ENCODE data around the gene RTL3. TPM values are rescaled to one million over a fixed set of nuclear protein-coding genes. Genes with fewer than 3 reads are reported as not detected.

Gene RTL3
- total RNA-seq, 1 experiment from 2014 or later: not detected

GRCh38 chrX:78661836-78662235 is 2.7 kb upstream of the RTL3 start:
- Histone ChIP-seq H3K27ac (ENCODE audit: low read depth, low read length, poor library complexity, severe bottlenecking) (no peak overlapping the region), H3K4me3 (ENCODE audit: low read depth, low read length, poor library complexity, severe bottlenecking) (no peak overlapping the region), H3K36me3 (ENCODE audit: insufficient read depth, low read length, poor library complexity, severe bottlenecking) (no peaks in the 10 kb centered on the region), H3K27me3 (replicated peaks; ENCODE audit: insufficient read depth, low read depth, low read length, poor library complexity) (no peaks in the 10 kb centered on the region), H3K9me3 (ENCODE audit: low read depth, low read length, poor library complexity, severe bottlenecking) (no peaks in the 10 kb centered on the region), H3K4me1 (ENCODE audit: insufficient read depth, low read length, poor library complexity, severe bottlenecking) (no peaks in the 10 kb centered on the region)
- ChIA-PET CTCF (no interaction called here), POLR2A (ENCODE audit: low non-redundant PET) (no interaction called here)
- no TSS peak for BruUV-seq (replicated peaks)
- DNase-seq (ENCODE audit: low spot score): no peak
- TF ChIP-seq EZH2 (IDR thresholded peaks at IDR 0.05; ENCODE audit: borderline replicate concordance, low read depth, low read length, poor library complexity, severe bottlenecking) (no peak), CTCF (conservative IDR thresholded peaks at IDR 0.05; ENCODE audit: low read depth, low read length) (no peak)
- intact Hi-C loops (cut with micrococcal nuclease; ENCODE audit: unreplicated experiment): no loop called here

- Histone ChIP-seq H3K36me3 (ENCODE audit: insufficient read depth, low read length, poor library complexity, severe bottlenecking) (no peaks in the 10 kb centered on the region), H3K27ac (ENCODE audit: low read depth, low read length, poor library complexity, severe bottlenecking) (no peak overlapping the region), H3K4me1 (ENCODE audit: insufficient read depth, low read length, poor library complexity, severe bottlenecking) (no peaks in the 10 kb centered on the region), H3K4me3 (ENCODE audit: low read depth, low read length, poor library complexity, severe bottlenecking) (no peak overlapping the region), H3K27me3 (replicated peaks; ENCODE audit: insufficient read depth, low read depth, low read length, poor library complexity) (no peaks in the 10 kb centered on the region), H3K9me3 (ENCODE audit: low read depth, low read length, poor library complexity, severe bottlenecking) (no peaks in the 10 kb centered on the region)
- TF ChIP-seq EZH2 (IDR thresholded peaks at IDR 0.05; ENCODE audit: borderline replicate concordance, low read depth, low read length, poor library complexity, severe bottlenecking): no peak
- no peak for TF ChIP-seq CTCF (conservative IDR thresholded peaks at IDR 0.05; ENCODE audit: low read depth, low read length)
- intact Hi-C loops (cut with micrococcal nuclease; ENCODE audit: unreplicated experiment): no loop called here
- no peak for DNase-seq (ENCODE audit: low spot score)
- ChIA-PET POLR2A (ENCODE audit: low non-redundant PET) (no interaction called here), CTCF (no interaction called here)
- BruUV-seq (replicated peaks): no TSS peak
These were observed 827 bp upstream of the RTL3 start for GRCh38 chrX:78659955-78660354.

GRCh38 chrX:78658414-78658813 is 714 bp downstream of the RTL3 start:
- Histone ChIP-seq H3K36me3 (ENCODE audit: insufficient read depth, low read length, poor library complexity, severe bottlenecking) (no peaks in the 10 kb centered on the region), H3K27me3 (replicated peaks; ENCODE audit: insufficient read depth, low read depth, low read length, poor library complexity) (no peaks in the 10 kb centered on the region), H3K27ac (ENCODE audit: low read depth, low read length, poor library complexity, severe bottlenecking) (no peak overlapping the region), H3K4me1 (ENCODE audit: insufficient read depth, low read length, poor library complexity, severe bottlenecking) (no peaks in the 10 kb centered on the region), H3K4me3 (ENCODE audit: low read depth, low read length, poor library complexity, severe bottlenecking) (no peak overlapping the region), H3K9me3 (ENCODE audit: low read depth, low read length, poor library complexity, severe bottlenecking) (no peaks in the 10 kb centered on the region)
- intact Hi-C loops (cut with micrococcal nuclease; ENCODE audit: unreplicated experiment): no loop called here
- DNase-seq (ENCODE audit: low spot score): no peak
- ChIA-PET POLR2A (ENCODE audit: low non-redundant PET) (no interaction called here), CTCF (no interaction called here)
- TF ChIP-seq CTCF (conservative IDR thresholded peaks at IDR 0.05; ENCODE audit: low read depth, low read length) (no peak), EZH2 (IDR thresholded peaks at IDR 0.05; ENCODE audit: borderline replicate concordance, low read depth, low read length, poor library complexity, severe bottlenecking) (no peak)
- BruUV-seq (replicated peaks): no TSS peak
